Gastrocnemius medialis (tissue), 4 donors: ENCODE results near the gene TTLL5.

Source experiments
- CTCF ChIP-seq, 5 experiments: fragments of 450-650 bp in 3 of 5; fragments of 200-600 bp in 2 of 5; sonication (generic) in 2 of 5; IDR thresholded peaks in 4 of 5; conservative IDR thresholded peaks in 1 of 5; 1 replicate in 4 of 5; 2 replicates in 1 of 5; pipeline ENCODE4 v1.5.1; 2016 to 2019; ENCODE audit warnings: antibody characterized with exemption in 5 of 5, mild to moderate bottlenecking in 3 of 5, moderate library complexity in 3 of 5
- POLR2A ChIP-seq, 2 donors: fragments of 450-650 bp; IDR thresholded peaks; one replicate each; pipeline ENCODE4 v1.6.1; 2017; ENCODE audit warnings: antibody characterized with exemption in 2 of 2, mild to moderate bottlenecking in 2 of 2, moderate library complexity in 2 of 2

DNA sequence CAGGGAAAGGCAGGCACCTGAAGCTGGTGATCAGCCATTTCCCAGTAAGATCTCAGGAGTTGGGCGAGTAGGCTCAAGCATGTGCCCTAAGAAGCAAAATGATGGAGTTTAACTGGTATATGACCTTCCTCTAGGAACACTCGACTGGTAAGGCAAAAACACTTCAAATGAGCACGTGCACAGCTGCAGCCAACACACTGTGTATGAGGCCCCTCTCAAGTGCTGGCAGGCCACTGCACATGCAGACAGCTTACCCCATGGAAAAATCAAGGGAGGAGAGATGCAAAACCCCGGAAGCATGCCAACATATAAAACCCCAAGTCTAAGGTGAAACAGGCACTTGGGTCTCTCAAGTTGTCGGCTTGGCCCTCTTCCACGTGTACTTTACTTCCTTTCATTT is 39.2 kb downstream of the TTLL5 start:
- no peak for TF ChIP-seq CTCF (IDR thresholded peaks at IDR 0.05 in 4 of 5, conservative IDR thresholded peaks at IDR 0.05 in 1 of 5)
- no peak for TF ChIP-seq POLR2A (IDR thresholded peaks at IDR 0.05)
